ENCODE results near the gene FOXQ1.
A peak's percentile ranks its signal among the peaks of the same experiment; 100 is the strongest.

FOXQ1 gene
- long read RNA-seq, result 0 reads

- peak within 1 kb of the TSS; percentile 30 for H3K4me3 ChIP-seq (replicated peaks; ENCODE audit: insufficient read depth, low read length)
- TF ChIP-seq GABPA (IDR thresholded peaks at IDR 0.05; ENCODE audit: low read depth) (no peak), CTCF (IDR thresholded peaks at IDR 0.05; ENCODE audit: insufficient read depth, low read length) (no peak), SPI1 (IDR thresholded peaks at IDR 0.05; ENCODE audit: borderline replicate concordance, low read depth) (no peak), REST (IDR thresholded peaks at IDR 0.05; ENCODE audit: insufficient replicate concordance, low read depth) (no peak), POLR2AphosphoS5 (IDR thresholded peaks at IDR 0.05; ENCODE audit: low read depth) (no peak)
- peak in 1 of 2 experiments; percentile 14 for DNase-seq (ENCODE audit: low read depth in 1 of 2, low spot score in 1 of 2)
- no peak within 1 kb of the TSS for H3K27ac ChIP-seq (replicated peaks)
- peaks cover 63% of the 10 kb centered on the region for H3K27me3 ChIP-seq (ENCODE audit: insufficient read depth, poor library complexity, severe bottlenecking)
These were observed at the start of gene FOXQ1 for GRCh38 chr6:1311400-1312202. Gene FOXQ1, plus strand, starts transcription at chr6:1312098. Its CDS starts 607 bp downstream, at chr6:1312705.

GRCh38 chr6:1262704-1263038, 49.2 kb upstream of the FOXQ1 start:
- H3K27ac ChIP-seq (replicated peaks), result no peak overlapping the region
- H3K27me3 ChIP-seq (ENCODE audit: insufficient read depth, poor library complexity, severe bottlenecking), result peaks cover 2% of the 10 kb centered on the region
- no peak for TF ChIP-seq REST (IDR thresholded peaks at IDR 0.05; ENCODE audit: insufficient replicate concordance, low read depth)
- no peak for TF ChIP-seq POLR2AphosphoS5 (IDR thresholded peaks at IDR 0.05; ENCODE audit: low read depth)
- no peak for TF ChIP-seq CTCF (IDR thresholded peaks at IDR 0.05; ENCODE audit: insufficient read depth, low read length)
- no peak for TF ChIP-seq GABPA (IDR thresholded peaks at IDR 0.05; ENCODE audit: low read depth)
- TF ChIP-seq SPI1 (IDR thresholded peaks at IDR 0.05; ENCODE audit: borderline replicate concordance, low read depth), result no peak
- no peak overlapping the region for H3K4me3 ChIP-seq (replicated peaks; ENCODE audit: insufficient read depth, low read length)
- DNase-seq (ENCODE audit: low read depth in 1 of 2, low spot score in 1 of 2), result no peak

GRCh38 chr6:1263039-1263849, 48.7 kb upstream of the FOXQ1 start:
- H3K4me3 ChIP-seq (replicated peaks; ENCODE audit: insufficient read depth, low read length), result no peak overlapping the region
- no peak overlapping the region for H3K27ac ChIP-seq (replicated peaks)
- peaks cover 3% of the 10 kb centered on the region for H3K27me3 ChIP-seq (ENCODE audit: insufficient read depth, poor library complexity, severe bottlenecking)
- DNase-seq (ENCODE audit: low read depth in 1 of 2, low spot score in 1 of 2), result peak in 1 of 2 experiments; percentile 30
- TF ChIP-seq REST (IDR thresholded peaks at IDR 0.05; ENCODE audit: insufficient replicate concordance, low read depth) (no peak), GABPA (IDR thresholded peaks at IDR 0.05; ENCODE audit: low read depth) (no peak)

Data from HL-60 (cell line).